ENCODE data around the gene DNAJB9.

GRCh38 chr7:108623220-108623619 is 53.5 kb downstream of the DNAJB9 start:
- TF ChIP-seq, protein P1, sequence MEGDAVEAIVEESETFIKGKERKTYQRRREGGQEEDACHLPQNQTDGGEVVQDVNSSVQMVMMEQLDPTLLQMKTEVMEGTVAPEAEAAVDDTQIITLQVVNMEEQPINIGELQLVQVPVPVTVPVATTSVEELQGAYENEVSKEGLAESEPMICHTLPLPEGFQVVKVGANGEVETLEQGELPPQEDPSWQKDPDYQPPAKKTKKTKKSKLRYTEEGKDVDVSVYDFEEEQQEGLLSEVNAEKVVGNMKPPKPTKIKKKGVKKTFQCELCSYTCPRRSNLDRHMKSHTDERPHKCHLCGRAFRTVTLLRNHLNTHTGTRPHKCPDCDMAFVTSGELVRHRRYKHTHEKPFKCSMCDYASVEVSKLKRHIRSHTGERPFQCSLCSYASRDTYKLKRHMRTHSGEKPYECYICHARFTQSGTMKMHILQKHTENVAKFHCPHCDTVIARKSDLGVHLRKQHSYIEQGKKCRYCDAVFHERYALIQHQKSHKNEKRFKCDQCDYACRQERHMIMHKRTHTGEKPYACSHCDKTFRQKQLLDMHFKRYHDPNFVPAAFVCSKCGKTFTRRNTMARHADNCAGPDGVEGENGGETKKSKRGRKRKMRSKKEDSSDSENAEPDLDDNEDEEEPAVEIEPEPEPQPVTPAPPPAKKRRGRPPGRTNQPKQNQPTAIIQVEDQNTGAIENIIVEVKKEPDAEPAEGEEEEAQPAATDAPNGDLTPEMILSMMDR (IDR thresholded peaks at IDR 0.05) = no peak
- TF ChIP-seq POLR2A (IDR thresholded peaks at IDR 0.05) = no peak
